HG03045 (cell line): ENCODE measurements around the gene MAP3K7.
"Not testable (repeated sequence)": the region's sequence is repeated elsewhere in the genome, so short reads cannot be mapped to it uniquely, and the experiment has no call there.

Source experiments
- ATAC-seq: cut with Tn5 transposase; IDR thresholded peaks from one replicate; pipeline ENCODE4 v1.9.1; 2021; ENCODE audit warnings: mild to moderate bottlenecking, moderate library complexity; ENCODE audit not compliant: unreplicated experiment

Gene MAP3K7

DNA sequence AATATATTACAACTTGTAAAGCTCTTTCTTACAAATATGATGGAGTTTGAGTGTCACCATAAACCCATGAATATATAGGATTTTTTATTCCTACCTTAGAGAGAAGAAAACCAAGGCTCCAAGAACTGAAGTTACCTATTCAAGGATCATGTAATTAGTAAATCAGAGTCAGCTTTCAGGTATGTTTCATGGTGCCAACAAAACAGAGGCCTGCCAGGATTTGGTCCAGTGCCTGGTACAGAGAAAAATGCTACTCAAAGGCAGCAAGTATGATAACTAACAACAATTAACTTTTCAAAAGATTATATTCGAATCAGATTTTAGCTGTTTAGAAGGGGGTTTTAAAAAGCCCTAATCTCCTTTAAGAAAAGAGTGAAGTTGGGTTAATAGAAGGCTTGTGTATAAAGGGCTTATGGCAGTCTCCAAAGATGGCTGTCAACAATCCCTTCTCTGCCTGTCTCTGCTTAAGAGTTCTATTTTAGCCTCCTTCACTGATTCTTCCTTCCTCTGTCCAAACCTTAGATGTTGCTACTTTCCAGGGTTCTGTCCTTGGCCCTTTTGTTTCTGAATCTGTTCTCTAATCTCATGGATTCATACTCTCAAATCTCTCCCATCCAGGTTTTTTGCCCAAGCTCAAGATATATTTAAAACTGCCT is 7.8 kb downstream of the MAP3K7 start:
- ATAC-seq = no peak

DNA sequence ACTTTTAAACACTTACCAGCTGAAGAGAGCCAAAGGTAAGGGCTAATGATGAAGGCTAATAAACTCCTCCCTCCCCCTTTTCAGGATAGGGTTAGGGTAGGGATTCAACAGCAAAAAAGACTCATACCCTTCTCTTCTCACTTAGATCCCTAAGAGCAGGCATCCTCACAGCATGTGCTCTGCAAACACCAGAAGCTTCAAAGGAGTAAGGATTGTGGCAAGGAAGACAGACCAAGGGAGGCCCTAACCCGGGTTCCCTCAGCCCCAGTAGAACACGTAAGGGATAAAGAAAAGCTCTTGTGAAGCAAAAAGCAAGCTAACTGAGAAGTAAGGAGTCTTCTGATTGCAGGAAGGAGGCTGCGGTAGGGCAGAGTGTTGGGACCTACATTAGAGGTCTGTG is 11.6 kb downstream of the MAP3K7 start:
- ATAC-seq = no peak

DNA sequence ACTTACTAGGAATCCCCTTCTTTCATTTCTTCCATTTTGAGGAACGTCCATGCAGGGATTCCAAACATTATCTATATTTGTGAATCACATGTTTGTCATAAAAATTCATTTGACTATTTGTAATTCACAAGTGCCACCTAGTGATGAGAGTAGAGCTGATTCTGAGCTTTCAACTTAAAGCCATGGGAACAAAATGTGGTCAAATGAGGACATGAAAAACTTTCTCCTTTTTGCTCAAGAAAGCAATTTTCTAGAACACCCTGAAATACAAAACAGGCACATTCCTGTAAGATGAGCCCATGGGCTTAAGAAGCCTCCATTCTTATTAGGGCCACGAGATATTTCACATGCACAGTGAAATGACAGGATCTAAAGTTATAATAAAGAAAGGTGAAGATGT is 12.3 kb downstream of the MAP3K7 start:
- no peak for ATAC-seq

GRCh38 chr6:90573624-90574023 is 13.2 kb downstream of the MAP3K7 start:
- ATAC-seq = no peak

DNA sequence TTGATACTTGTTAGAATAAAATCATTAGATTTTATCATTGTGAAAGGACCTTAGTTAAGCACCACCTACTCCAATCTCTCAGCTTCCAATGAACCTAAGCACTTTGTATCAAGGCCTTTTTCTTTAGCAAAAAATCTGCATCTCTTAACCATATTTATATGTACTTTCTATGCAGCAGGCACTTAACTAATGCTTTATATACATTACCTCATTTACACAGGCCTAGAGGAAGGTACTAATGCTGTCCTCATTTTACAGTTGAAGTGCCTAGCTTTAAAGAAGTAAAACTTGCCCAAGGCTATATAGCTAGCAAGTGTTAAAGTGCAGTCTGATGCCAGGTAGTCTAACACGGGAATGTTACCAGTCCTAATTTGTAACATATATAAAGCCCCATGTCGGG is 14.0 kb downstream of the MAP3K7 start:
- ATAC-seq = no peak

- ATAC-seq = no peak
These were observed 17.6 kb downstream of the MAP3K7 start for GRCh38 chr6:90569223-90569622.

- not testable (repeated sequence) for ATAC-seq
These were observed 19.2 kb downstream of the MAP3K7 start for GRCh38 chr6:90567682-90568081.

- not testable (repeated sequence) for ATAC-seq
These were observed 24.5 kb downstream of the MAP3K7 start for GRCh38 chr6:90562341-90562740.

DNA sequence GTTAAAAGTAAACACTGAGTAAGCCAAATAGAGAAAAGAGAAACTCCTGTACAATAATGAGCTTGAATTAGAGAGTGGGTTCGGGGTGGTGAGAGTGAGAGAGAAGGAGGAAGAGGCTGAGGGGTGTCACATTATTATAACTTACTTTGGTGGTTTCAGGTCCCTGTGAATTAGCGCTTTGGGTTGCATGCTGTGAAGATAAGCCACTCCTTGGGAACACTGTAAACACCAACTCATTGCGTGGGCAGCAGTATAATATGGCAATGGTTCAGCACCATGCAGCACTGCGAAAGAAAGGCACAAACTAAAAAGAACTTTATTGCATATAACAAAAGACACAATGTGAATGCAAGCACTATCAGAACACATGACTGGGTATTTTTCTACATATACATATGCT is 26.9 kb downstream of the MAP3K7 start:
- no peak for ATAC-seq

GRCh38 chr6:90557006-90557405 is 29.9 kb downstream of the MAP3K7 start:
- no peak for ATAC-seq

DNA sequence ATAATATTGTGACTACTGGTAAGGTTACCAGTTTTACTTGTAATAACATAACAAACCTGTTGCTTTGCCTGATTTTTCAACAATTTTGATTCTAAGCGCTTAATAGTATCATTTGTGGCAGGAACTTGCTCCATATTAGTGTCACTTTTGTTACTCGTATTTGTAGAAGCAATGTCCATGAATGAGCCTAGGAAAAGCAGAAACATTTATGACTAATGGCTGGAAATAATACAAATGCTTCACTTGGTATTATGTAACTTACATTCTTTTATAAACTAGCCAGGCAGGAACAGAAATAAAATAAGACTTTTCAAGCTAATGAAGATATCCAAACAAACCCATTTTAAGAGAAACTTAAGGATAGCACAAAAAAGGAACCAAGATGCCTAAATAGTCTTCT is 38.9 kb downstream of the MAP3K7 start:
- ATAC-seq = no peak

DNA sequence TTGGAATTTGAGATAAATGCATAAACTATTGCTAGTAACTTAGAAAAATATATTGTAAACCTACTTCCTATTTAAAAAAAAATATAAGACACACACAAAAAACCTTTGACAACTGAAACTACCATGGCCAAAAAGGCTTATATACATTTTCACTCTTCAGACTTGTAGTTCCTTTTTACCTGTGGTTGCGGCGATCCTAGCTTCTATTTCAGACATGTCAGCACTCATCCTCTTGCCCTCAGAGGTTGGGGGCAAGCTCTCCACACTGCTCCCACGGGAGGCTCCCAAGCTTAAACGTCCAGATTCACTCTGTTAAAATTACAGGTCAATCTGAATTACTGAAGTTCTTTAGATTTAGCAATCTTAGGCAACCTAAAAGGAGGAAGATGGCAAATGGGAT is 39.8 kb downstream of the MAP3K7 start:
- no peak for ATAC-seq

DNA sequence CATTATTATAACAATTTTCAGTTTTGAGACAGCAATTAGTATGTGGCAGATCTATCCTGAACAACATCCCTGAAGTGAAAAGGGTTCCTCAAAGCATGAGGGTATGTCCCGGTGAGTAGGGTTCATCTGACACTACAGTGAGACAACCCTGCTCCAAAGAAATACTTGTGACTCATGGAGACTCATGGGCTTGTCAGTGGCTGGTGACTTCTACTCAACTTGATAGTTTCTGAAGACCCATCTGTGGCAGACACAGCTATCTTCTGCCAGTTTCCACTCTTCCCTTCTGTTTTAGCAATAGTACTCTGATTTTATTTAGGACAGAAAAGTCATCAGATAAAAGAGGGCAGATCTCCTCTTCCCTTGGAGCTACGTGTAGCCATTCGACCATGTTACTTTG is 41.4 kb downstream of the MAP3K7 start:
- no peak for ATAC-seq

DNA sequence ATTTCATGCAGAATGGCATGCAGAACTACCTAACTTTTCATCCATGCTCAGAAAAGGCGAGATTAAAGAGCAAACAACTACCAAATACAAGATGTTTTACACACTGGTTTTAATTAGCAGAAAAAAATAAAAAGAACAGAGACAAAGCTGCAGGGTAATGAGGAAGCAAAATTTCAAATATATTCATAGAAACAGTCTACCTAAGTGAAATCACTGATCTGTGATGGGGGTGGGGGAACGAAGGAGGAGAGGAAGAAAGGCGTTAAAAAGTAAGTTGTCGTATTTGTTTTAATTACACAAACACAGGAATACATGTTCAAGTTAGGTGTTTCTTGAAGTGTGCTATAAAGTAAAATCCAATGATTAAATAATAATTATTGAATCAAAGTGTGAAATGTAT is 42.1 kb downstream of the MAP3K7 start:
- no peak for ATAC-seq

- no peak for ATAC-seq
These were observed 42.8 kb downstream of the MAP3K7 start for GRCh38 chr6:90544081-90544480.

- ATAC-seq = no peak
These were observed 45.7 kb downstream of the MAP3K7 start for GRCh38 chr6:90541221-90541620.

GRCh38 chr6:90538278-90539046 is 48.4 kb downstream of the MAP3K7 start:
- no peak for ATAC-seq

- no peak for ATAC-seq
These were observed 49.1 kb downstream of the MAP3K7 start for GRCh38 chr6:90537723-90538258.

GRCh38 chr6:90537027-90537426 is 49.8 kb downstream of the MAP3K7 start:
- no peak for ATAC-seq

- no peak for ATAC-seq
These were observed 50.4 kb downstream of the MAP3K7 start for GRCh38 chr6:90536520-90536919.

- ATAC-seq = no peak
These were observed 52.4 kb downstream of the MAP3K7 start for GRCh38 chr6:90534337-90535025.
